ENCODE measurements around the gene PUM2. TPM values are rescaled to one million over a fixed set of nuclear protein-coding genes. Genes with fewer than 3 reads are reported as not detected.

PUM2 gene
- polyA plus RNA-seq, 10 donors, result 48.5 to 73.3 (median 61.9) TPM

GRCh38 chr2:20348542-20348941, 2.1 kb downstream of the PUM2 start:
- no peak for DNase-seq

DNA sequence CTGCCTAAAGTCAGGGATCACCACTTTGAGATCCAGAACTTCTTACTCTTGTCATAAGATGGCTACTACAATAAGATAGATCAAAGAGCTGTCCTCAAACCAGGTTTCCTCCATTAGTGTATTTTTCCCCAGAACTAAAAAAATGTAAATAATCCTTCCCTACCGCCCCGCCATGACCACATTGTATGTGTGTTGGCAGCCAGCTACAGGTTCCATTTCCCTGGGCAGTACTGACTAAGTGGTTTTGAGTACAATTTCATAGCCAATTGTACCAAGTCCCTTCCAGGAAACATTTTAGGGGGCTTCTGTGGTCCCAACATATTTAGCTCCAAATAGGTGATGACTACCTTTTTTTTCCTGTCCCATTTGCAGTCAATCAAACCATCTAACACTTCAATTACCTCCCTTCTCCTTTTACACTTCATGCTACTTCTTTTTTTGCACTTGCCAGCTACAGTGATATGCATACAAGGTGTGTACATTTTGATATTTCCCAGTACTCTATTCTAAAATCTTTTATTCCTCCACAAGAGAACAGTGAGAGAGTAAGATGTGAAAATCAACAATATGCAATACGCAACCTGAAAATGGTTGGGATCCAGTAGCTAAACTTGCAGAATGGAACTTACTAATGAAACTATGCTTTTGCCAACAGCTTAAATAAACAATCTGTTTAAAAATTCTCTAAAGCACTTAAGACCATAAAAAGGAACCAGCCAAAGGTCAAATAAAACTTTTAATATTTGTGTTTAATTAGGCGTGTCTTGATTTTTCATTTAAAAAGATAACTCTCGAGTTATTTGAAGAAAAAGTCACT, 3.9 kb downstream of the PUM2 start:
- no peak for DNase-seq

DNA sequence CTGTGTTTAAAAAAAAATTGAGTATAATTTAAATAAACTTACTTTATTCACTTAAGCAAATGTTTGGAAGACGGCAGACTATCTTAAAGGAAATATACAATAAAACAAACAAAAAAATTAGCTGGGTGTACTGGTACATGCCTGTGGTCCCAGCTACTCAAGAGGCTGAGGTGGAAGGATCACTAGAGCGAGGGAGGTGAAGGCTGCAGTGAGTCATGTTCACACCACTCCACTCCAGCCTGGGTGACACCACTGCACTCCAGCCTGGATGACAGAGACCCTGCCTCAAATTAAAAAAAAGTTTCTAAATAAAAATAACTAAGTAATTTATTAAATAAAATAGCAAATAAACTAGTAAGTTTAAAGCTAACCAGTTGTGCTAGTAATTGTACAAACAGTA, 7.5 kb downstream of the PUM2 start:
- no peak for DNase-seq

GRCh38 chr2:20339012-20339411, 11.6 kb downstream of the PUM2 start:
- no peak for DNase-seq

- DNase-seq, result no peak
These were observed 15.9 kb downstream of the PUM2 start for GRCh38 chr2:20334605-20335203.

- DNase-seq, result no peak
These were observed 16.9 kb downstream of the PUM2 start for GRCh38 chr2:20333738-20334137.

DNA sequence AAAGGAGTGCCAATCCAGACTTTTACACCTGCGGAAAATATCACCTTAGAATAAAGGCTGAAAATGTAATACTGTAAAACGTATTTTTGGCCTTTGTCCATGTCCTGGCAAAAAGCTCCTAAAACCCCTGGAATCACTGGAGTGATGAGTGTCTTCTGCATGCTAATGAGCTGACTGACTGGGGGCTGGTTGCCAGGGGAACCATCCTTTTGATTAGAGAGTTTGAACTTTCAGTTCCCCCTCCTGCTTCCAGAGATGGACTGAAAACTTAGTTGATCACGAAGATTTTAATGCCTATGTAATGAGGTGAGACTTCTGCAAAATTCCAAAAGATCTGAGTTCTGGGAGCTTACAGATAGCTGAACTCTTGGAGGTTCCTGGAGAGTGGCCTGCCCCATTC, 20.5 kb downstream of the PUM2 start:
- DNase-seq, result no peak

DNA sequence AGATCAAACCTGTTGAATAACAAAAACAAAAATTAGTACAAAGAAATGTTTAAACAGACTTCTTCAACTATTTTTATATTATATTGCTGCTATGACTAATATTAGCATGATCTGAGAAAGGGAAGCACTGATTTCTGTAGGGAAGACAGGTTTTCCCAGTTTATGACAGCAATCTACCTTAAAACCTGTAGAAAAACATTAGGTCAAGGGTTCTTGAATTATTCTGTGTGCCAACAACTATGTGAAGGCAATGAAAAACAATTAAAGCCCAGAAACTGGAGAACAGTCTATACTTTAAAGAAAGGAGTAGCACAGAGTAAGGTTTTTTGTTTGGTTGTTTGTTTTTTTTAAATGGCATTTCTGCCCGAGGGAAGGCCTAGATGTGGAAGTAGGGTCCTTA, 23.3 kb downstream of the PUM2 start:
- DNase-seq, result no peak

- DNase-seq, result peak; percentile 21 to 60 (median 23)
These were observed 24.4 kb downstream of the PUM2 start for GRCh38 chr2:20326163-20326780.

- DNase-seq, result no peak
These were observed 27.9 kb downstream of the PUM2 start for GRCh38 chr2:20322527-20323300.

DNA sequence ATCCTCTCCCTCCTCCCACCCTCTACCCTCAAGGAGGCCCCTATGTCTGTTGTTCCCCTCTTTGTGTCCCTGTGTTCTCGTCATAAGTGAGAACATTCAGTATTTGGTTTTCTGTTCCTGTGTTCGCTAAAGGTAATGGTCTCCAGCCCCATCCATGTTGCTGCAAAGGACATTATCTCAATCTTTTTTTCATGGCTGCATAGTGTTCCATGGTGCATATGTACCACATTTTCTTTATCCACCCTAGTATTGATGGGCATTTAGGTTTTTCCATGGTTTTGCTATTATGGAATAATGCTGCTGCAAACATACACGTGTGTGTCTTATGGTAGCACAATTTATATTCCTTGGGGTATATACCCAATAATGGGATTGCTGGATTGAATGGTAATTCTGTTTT, 33.0 kb downstream of the PUM2 start:
- DNase-seq, result no peak

DNA sequence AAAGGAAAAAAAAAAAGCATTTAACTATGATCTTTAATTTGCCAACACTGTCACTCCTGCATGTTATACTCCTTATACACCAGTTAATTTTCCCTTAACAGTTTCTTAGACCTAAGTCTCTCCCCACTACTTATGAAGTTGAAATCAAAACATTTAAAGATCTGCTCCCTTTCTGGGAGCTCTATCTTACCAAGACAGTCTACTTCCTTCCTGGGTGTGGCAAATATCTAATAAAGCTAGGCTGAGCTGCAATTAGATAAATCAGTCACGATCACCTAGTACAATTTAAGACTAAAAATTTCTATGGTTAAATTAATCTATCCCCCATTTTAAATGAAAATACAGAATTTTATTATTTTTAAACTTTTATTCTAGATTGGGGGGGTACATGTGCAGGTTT, 33.4 kb downstream of the PUM2 start:
- no peak for DNase-seq

DNA sequence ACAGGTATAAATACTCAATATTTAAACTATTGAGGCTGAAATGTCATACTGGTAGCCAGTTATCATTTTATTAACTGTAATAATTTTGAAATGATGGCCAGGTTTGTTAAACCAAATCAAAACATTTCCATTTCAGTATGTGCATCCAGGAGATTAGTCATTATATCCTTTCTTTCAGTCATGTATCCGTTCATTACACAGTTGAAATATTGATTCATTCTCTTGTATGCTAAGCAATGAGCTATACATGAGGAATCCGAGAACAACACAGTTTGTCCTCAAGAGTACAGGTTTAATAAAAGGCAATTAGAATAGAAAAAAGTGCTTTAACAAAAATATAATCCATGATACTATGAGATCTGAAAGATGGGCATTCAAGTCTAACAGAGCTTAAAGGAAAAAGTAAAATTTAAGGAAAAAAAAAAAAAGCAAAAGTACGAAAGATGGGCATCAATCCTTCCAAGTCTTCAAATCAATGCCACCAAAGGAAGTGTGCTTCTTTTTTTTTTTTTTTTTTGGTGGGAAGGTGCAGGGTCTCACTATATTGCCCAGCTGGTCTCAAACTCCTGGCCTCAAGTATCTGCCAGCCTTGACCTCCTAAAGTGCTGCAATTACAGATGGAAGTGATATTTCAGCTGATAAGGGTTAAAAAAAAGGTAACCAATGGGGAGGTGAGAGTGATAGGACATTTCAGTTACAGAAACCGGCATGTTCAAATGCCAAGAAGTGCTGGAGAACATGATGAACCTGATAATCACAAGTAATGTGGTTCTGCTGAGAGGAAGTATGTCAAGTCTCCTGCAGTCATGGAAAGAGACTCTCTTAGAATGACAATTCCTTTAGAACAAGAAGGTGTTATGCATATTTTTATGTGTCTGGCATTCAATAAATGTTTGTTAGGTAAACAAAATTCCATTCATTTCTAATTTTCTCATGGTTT, 35.8 kb downstream of the PUM2 start:
- DNase-seq, result no peak

- no peak for DNase-seq
These were observed 37.0 kb downstream of the PUM2 start for GRCh38 chr2:20313659-20314058.

GRCh38 chr2:20309001-20309400, 41.6 kb downstream of the PUM2 start:
- DNase-seq, result no peak

GRCh38 chr2:20307311-20307710, 43.3 kb downstream of the PUM2 start:
- no peak for DNase-seq

DNA sequence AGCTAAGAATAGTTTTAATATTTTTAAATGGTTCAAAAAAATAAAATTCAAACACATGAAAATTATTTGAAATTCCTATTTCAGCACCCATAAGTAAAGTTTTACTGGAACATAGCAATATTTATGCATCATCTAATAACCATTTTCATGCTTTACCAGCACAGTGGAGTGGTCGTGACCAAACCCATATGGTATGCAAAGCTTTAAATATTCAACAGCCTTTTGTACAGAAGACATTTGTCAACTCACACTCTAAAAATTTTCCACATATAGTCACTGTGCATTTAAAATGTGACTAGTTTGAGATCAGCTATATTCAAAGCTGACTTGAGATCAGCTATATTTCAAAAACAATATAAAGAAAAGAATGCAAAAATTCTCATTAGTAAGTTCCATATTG, 46.2 kb downstream of the PUM2 start:
- DNase-seq, result peak in 1 of 3 donors; percentile 62

- no peak for DNase-seq
These were observed 46.7 kb downstream of the PUM2 start for GRCh38 chr2:20303966-20304365.

DNA sequence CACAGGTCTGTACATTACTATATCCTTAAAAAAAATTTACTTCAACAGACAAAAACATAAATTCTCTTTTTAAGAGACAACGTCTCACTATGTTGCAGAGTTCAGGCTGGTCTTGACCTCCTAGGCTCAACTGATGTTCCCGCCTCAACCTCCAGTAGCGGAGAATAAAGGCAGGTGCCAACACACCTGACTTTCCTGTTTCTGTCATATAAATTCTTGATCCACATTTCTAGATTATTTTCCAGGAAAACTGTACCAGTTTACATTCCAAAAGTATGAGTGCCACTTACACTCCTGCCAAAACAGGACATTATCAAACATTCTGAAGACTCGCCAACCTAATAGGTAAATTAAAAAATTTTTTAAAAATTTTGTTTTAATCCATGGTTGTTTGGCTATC, 48.6 kb downstream of the PUM2 start:
- DNase-seq, result no peak

DNA sequence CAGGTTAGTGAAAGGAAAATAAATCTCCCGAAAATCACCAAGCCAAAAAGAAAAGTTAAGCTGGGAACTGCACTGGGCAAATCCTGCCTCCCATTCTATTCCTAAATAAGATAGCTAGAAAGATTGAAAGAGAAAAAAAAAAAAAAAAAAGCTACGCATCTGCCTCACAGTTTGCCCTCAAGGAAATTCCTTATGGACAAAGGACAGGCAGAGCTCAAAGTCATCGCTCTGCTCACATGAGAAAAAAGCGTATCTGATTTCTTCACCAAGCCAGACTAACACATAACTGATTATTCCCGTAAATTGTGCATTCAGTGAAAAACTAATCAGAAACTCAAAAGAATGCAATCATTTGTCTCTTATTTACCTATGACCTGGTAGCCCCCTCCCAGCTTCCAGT, 50.0 kb downstream of the PUM2 start:
- no peak for DNase-seq

DNA sequence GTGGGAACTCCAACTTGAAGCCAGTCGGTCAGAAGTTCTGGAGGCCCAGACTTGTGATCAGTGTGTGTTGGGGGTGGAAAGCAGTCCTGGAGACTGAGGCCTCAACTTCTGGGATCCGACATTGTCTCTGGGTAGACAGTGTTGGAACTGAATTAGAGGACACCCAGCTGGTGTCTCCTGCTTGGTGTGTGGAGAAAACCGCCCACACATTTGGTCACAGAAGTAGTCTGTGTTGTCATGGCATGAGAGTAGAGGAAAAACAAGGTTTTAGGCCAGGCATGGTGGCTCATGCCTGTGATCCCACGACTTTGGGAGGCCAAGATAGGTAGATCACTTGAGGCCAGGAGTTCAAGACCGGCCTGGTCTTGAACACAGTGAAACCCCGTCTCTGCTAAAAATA, 51.5 kb downstream of the PUM2 start:
- no peak for DNase-seq

All from muscle of back (tissue), 11 donors.